HL-60/S4 treated with phorbol 12-myristate 13-acetate at 8.2 ng/mL for 4 days and 3 days (cell line): ENCODE measurements around the gene EFNA3.

ENCODE experiments used
- in situ Hi-C: fragments of 300-500 bp; cut with MboI; formaldehyde crosslinking; loops from 2 replicates; pipeline ENCODE4 v1.15.0; 2022; ENCODE audit warnings: low sequenced_read_pairs

EFNA3 gene

GRCh38 chr1:155066777-155067176 lies 11.9 kb upstream of the EFNA3 start:
- in situ Hi-C loops = no loop called here

GRCh38 chr1:155068599-155068998 lies 10.0 kb upstream of the EFNA3 start:
- in situ Hi-C loops = no loop called here

- in situ Hi-C loops = no loop called here
Observed at GRCh38 chr1:155069551-155070157, 9.0 kb upstream of the EFNA3 start.

- in situ Hi-C loops = no loop called here
Observed at GRCh38 chr1:155070158-155070621, 8.4 kb upstream of the EFNA3 start.

- in situ Hi-C loops = no loop called here
Observed at GRCh38 chr1:155070721-155071569, 7.7 kb upstream of the EFNA3 start.

GRCh38 chr1:155071701-155072100 lies 6.9 kb upstream of the EFNA3 start:
- in situ Hi-C loops = no loop called here

GRCh38 chr1:155072531-155073289 lies 5.9 kb upstream of the EFNA3 start:
- in situ Hi-C loops = no loop called here

GRCh38 chr1:155073377-155074242 lies 5.0 kb upstream of the EFNA3 start:
- in situ Hi-C loops = no loop called here

GRCh38 chr1:155075535-155075934 lies 3.1 kb upstream of the EFNA3 start:
- in situ Hi-C loops = no loop called here

- in situ Hi-C loops = no loop called here
Observed at GRCh38 chr1:155076371-155076770, 2.3 kb upstream of the EFNA3 start.

GRCh38 chr1:155077346-155077745 lies 1.3 kb upstream of the EFNA3 start:
- in situ Hi-C loops = no loop called here

- in situ Hi-C loops = no loop called here
Observed at GRCh38 chr1:155077758-155078445, 735 bp upstream of the EFNA3 start.

- in situ Hi-C loops = no loop called here
Observed at GRCh38 chr1:155079210-155079486, 511 bp downstream of the EFNA3 start.

- in situ Hi-C loops = no loop called here
Observed at GRCh38 chr1:155079487-155080311, 1.1 kb downstream of the EFNA3 start.

- in situ Hi-C loops = no loop called here
Observed at GRCh38 chr1:155080312-155081228, 1.9 kb downstream of the EFNA3 start.

- in situ Hi-C loops = no loop called here
Observed at GRCh38 chr1:155081472-155082300, 3.0 kb downstream of the EFNA3 start.

- in situ Hi-C loops = no loop called here
Observed at GRCh38 chr1:155082301-155083051, 3.8 kb downstream of the EFNA3 start.
